Ovary (tissue), 9 donors: Measurements from ENCODE around the gene LEKR1. TPM values are rescaled to one million over a fixed set of nuclear protein-coding genes. Genes with fewer than 3 reads are reported as not detected.

Experiments
- DNase-seq, 5 donors: peaks; one replicate each; pipeline ENCODE4 v3.0.0-alpha.2; 2019 to 2020
- H3K27ac ChIP-seq, 2 donors: fragments of 200-600 bp; one replicate each; pipeline versions ENCODE4 v1.5.1 to v1.8.0; 2019 to 2022
- H3K27me3 ChIP-seq: fragments of 200-600 bp; one replicate; pipeline ENCODE4 v1.8.0; 2022
- H3K36me3 ChIP-seq: fragments of 200-600 bp; sonication (generic); one replicate; pipeline ENCODE4 v1.5.1; 2019
- H3K4me1 ChIP-seq: one replicate; pipeline ENCODE4 v1.8.1; 2013; ENCODE audit warnings: mild to moderate bottlenecking, moderate library complexity; ENCODE audit not compliant: insufficient read depth
- H3K4me3 ChIP-seq: fragments of 200-600 bp; sonication (generic); one replicate; pipeline ENCODE4 v1.5.1; 2017
- H3K9me3 ChIP-seq, 2 donors: fragments of 200-600 bp in 1 of 2; sonication (generic) in 1 of 2; one replicate each; pipeline versions ENCODE4 v1.5.1 to v1.8.1; 2013 to 2019; ENCODE audit warnings: mild to moderate bottlenecking in 1 of 2, moderate library complexity in 1 of 2
- CTCF ChIP-seq, 3 donors: fragments of 450-650 bp in 2 of 3; fragments of 200-600 bp in 1 of 3; IDR thresholded peaks; one replicate each; pipeline versions ENCODE4 v1.5.1 to v1.8.0; 2016 to 2022; ENCODE audit warnings: antibody characterized with exemption in 3 of 3, mild to moderate bottlenecking in 1 of 3
- EP300 ChIP-seq: sonication (generic); formaldehyde crosslinking; IDR thresholded peaks from one replicate; pipeline ENCODE4 v1.6.1; 2017; ENCODE audit warnings: antibody characterized with exemption
- POLR2A ChIP-seq: fragments of 450-650 bp; IDR thresholded peaks from one replicate; pipeline ENCODE4 v1.6.1; 2017; ENCODE audit warnings: antibody characterized with exemption, mild to moderate bottlenecking, moderate library complexity
- WGBS, 3 donors: extraction: QIAGEN DNeasy Blood & Tissue Kit in 1 of 3; methylation state at CpG; one replicate each; pipeline versions ENCODE4 v1.1.5 to v1.1.7; 2013 to 2017; 5-methylcytosine and 5-hydroxymethylcytosine counted together
- intact Hi-C, 4 donors: fragments of 100-400 bp; cut with DNase I; formaldehyde crosslinking; loops; one replicate each; pipeline versions ENCODE4 v1.11.0 to v1.15.1; 2022 to 2023
- polyA plus RNA-seq, 2 donors: library from polyadenylated mRNA; stranded (reverse); fragments of 200-250 nt in 1 of 2; fragments of 350-450 nt in 1 of 2; fragmentation: Illumina TruSeq in 1 of 2; extraction: RNeasy Lipid Tissue Mini Kit (QIAGEN cat#74804) in 1 of 2; gene quantifications; one replicate each; pipeline ENCODE4 v1.2.3, GENCODE V29; 2013 to 2014
- total RNA-seq, 7 donors: library from RNA; depleted of rRNA in 2 of 7; stranded (reverse); fragments of >200 nt in 2 of 7; fragmentation: NEBNext Ultra II Directional in 3 of 7; extraction: Animal tissue kit (Norgen Biotek cat#: 25700) in 3 of 7; gene quantifications; one replicate each; pipeline versions ENCODE4 v1.1.0 to v1.2.4, GENCODE V29; 2016 to 2023
- donor health status: DM: no; HTN: no; CAD: no; lungs with moderate emphysema.
- donor health status: DM: no; HTN: no; CAD: no.
- donor health status: Bipolar disorder and iron deficiency.
- donor health status: DM: yes; HTN: yes; CAD: no.
- donor health status: DM: no; HTN: no; CAD: no.
- donor health status: DM: yes; HTN: yes; CAD: no.

Gene LEKR1
- total and polyA plus RNA-seq, 9 donors = 0.38 to 7.8 (median 2.4) TPM

GRCh38 chr3:157091083-157091833, 265.1 kb downstream of the LEKR1 start:
- Histone ChIP-seq H3K27me3 (no peaks in the 10 kb centered on the region), H3K9me3 (no peaks in the 10 kb centered on the region), H3K4me1 (peaks cover 6% of the 10 kb centered on the region), H3K27ac (no peak overlapping the region), H3K4me3 (no peak overlapping the region), H3K36me3 (no peaks in the 10 kb centered on the region)
- no peak for DNase-seq
- intact Hi-C loops = no loop called here
- 52 to 65% (median 59%) methylated on average over 4 of the region's 4 CpGs for WGBS, 3 donors
- TF ChIP-seq POLR2A (no peak), EP300 (no peak), CTCF (IDR thresholded peaks at IDR 0.05) (no peak)

- intact Hi-C loops = no loop called here
Observed at GRCh38 chr3:157092230-157092629, 266.1 kb downstream of the LEKR1 start.

DNA sequence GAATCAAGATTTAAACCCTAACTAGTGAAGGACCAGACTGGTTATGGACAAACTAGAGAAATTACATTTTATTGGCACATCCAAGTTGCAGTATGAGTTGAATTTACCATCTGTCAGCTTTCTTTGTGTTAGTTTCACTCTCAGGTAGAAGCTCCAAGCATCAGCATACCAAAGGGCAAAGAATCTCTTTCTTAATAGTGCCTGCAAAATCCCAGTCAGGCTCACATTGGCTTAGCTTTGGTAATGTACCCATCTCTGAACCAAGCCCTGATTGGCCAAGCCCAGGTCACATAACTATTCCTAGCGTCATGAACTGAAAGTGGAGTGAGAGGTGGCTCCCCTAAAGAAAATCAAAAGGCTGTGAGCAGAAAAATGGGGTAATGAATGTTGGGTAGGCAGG, 266.9 kb downstream of the LEKR1 start:
- Histone ChIP-seq H3K27ac (no peak overlapping the region), H3K4me1 (peaks cover 5% of the 10 kb centered on the region), H3K36me3 (no peaks in the 10 kb centered on the region), H3K27me3 (no peaks in the 10 kb centered on the region), H3K4me3 (no peak overlapping the region), H3K9me3 (no peaks in the 10 kb centered on the region)
- TF ChIP-seq CTCF (IDR thresholded peaks at IDR 0.05) = no peak
- no peak for TF ChIP-seq POLR2A
- no peak for TF ChIP-seq EP300
- no peak for DNase-seq
- 91 to 100% (median 100%) methylated on average over 1 of the region's 1 CpG for WGBS, 3 donors
- intact Hi-C loops = no loop called here

More at GRCh38 chr3:157092230-157092629, 266.1 kb downstream of the LEKR1 start:
- H3K4me3 ChIP-seq = no peak overlapping the region
- no peaks in the 10 kb centered on the region for H3K36me3 ChIP-seq
- H3K4me1 ChIP-seq = peaks cover 6% of the 10 kb centered on the region
- no peak overlapping the region for H3K27ac ChIP-seq
- DNase-seq = no peak
- TF ChIP-seq EP300 (no peak), CTCF (IDR thresholded peaks at IDR 0.05) (no peak), POLR2A (no peak)
- no peaks in the 10 kb centered on the region for H3K27me3 ChIP-seq
- WGBS, 3 donors = 36 to 62% (median 47%) methylated on average over 5 of the region's 5 CpGs
- no peaks in the 10 kb centered on the region for H3K9me3 ChIP-seq

GRCh38 chr3:157094301-157094700, 268.1 kb downstream of the LEKR1 start:
- Histone ChIP-seq H3K27ac (no peak overlapping the region), H3K4me1 (peaks cover 5% of the 10 kb centered on the region), H3K36me3 (no peaks in the 10 kb centered on the region), H3K27me3 (no peaks in the 10 kb centered on the region), H3K9me3 (no peaks in the 10 kb centered on the region), H3K4me3 (no peak overlapping the region)
- WGBS, 3 donors = 88 to 93% (median 93%) methylated on average over 2 of the region's 2 CpGs
- intact Hi-C loops = no loop called here
- no peak for DNase-seq
- TF ChIP-seq POLR2A = no peak
- TF ChIP-seq CTCF (IDR thresholded peaks at IDR 0.05) = no peak
- no peak for TF ChIP-seq EP300
